Stimulated activated CD8-positive, alpha-beta memory T cell treated with anti-CD3 and anti-CD28 coated beads, Interleukin-4, amount 100 ng/mL, for 24 hours (primary cell): ENCODE results near the gene LCE3A.
"Not testable (repeated sequence)": the region's sequence is repeated elsewhere in the genome, so short reads cannot be mapped to it uniquely, and the experiment has no call there.

Source experiments
- DNase-seq: peaks from one replicate; pipeline ENCODE4 v3.0.0-alpha.2; 2020; ENCODE audit warnings: low read depth

Gene LCE3A

DNA sequence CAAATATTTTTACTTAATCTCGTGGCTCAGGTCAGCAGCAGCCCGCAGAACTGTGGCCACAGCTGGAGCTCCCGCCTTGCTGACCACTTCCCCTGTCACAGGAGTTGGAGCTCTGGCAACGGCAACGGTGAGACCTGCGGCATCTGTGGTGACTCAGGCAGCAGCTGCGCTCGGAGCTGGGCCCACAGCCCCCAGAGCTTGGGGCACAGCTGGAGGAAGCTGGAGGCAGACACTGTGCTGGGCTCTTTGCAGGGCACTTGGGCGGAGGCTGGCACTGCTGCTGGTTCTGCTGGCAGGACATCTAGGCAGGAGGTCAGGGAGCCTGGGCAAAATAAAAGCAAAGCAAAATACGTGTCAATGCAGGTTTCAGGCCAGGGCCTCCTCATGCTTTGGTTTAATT lies at the start of gene LCE3A:
LCE3A (minus strand) TSS at position 301 of the 400 bp plus-strand sequence; CDS start at position 301, 0 bp downstream.
- DNase-seq = no peak

GRCh38 chr1:152667648-152668047 lies 44.7 kb upstream of the LCE3A start:
- DNase-seq = no peak

DNA sequence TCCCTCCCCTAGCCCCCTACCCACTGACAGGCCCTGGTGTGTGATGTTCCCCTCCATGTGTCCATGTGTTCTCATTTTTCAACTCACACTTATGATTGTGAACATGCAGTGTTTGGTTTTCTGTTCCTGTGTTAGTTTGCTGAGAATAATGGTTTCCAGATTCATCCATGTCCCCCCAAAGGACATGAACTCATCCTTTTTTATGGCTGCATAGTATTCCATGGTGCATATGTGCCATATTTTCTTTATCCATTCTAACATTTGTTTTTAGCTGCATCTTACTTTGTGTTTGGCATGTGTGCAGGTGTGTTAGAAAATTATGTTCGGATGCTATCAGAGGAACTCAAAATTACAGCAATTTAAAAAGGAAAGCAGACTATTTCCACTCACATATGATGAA lies 43.3 kb upstream of the LCE3A start:
- not testable (repeated sequence) for DNase-seq

DNA sequence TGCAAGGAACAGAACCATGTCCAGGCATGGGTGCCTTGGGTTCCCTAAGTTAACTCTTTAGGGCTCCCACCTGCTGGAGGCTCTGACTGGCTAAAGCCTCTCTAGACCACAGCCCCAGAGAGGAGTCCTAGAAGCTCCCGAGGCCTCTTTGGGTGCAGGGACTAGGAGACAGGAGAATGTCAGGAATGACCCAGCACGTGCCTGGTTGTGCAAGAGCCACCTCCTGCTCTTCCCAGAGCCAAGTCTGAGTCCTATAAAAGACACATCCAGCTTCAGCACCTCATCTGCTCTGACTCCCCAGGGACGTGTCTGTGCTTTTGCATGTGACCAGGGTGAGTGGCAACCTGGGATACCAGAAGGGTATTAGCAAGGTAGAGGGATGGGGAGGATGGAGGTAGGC lies 40.2 kb upstream of the LCE3A start, which contains the start of gene LCE2D:
LCE2D (plus strand) TSS at position 283 of the 400 bp plus-strand sequence. CDS start 726 bp downstream, outside the sequence.
- no peak for DNase-seq

DNA sequence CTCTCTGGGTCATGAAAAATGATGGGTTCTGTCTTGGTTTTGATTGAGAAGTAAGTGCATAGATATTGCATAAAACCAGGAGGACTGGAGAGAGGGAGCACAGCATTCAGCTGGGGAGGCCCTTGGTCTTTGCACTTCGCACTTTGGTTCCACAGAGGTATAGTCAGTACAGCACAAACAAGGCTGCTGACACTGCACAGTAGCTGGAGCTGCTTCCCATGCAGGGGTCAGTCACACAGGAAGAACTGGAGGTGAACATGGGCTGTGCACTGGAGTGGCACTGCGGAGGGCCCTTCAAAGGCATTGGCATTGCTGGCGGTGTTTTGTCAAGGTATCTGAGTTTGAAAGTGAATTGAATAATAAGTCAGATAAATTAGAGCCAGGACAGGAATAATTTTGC lies 35.7 kb upstream of the LCE3A start:
- DNase-seq = no peak

DNA sequence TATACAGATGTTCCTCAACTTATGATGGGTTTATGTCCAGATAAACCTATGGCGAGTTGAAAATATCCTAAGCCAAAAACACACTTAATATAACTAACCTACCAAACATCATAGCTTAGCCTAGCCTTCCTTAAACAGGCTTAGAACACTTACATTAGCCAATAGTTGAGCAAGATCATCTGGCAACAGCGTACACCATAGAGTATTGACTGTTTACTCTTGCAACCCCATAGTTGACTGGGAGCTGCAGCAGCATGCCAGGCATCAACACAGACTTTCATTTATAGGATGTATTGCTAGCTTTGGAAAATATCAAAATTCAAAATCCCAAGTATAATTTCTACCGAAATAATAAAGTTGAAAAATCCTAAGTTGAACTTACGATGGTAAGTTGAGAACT lies 34.8 kb upstream of the LCE3A start:
- DNase-seq = no peak

DNA sequence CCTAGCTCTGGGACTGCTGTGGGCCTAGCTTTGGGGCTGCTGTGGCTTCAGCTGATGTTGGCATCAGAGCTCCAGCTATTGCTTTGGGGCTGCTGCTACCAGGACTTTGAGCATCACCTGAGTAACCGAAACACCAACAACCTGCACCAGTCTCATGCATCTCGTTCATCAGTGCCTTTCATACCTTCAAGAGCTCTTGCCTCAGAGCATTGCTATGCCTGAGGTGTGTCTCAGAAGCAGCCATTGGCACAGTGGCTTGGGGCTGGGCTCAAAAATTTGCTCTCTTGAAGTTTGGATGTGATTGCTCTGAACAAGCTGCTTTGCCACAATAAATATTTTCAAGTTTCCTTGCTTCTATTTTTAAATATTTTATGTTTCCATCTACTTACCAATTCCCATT lies 33.6 kb upstream of the LCE3A start:
- no peak for DNase-seq

GRCh38 chr1:152654110-152654509 lies 31.2 kb upstream of the LCE3A start:
- peak; percentile 9 for DNase-seq

DNA sequence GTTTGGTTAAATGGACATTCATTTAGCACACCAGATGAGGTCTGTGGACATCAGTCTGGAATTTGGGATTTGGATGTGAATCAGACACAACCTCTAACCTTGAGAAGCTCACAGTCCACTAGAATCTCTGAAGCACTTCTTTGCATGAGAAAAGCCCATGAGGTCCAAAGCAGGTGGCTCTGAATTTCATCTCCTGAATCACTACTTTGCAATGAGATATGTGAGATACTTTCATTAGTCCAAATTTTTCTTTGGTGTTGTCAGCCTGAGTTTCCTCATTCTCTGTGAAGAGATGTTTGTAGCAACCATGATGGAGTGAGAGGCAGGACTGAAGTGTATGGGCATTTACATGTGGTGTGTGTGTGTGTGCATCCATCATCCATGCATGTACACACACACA lies 23.8 kb upstream of the LCE3A start:
- no peak for DNase-seq

DNA sequence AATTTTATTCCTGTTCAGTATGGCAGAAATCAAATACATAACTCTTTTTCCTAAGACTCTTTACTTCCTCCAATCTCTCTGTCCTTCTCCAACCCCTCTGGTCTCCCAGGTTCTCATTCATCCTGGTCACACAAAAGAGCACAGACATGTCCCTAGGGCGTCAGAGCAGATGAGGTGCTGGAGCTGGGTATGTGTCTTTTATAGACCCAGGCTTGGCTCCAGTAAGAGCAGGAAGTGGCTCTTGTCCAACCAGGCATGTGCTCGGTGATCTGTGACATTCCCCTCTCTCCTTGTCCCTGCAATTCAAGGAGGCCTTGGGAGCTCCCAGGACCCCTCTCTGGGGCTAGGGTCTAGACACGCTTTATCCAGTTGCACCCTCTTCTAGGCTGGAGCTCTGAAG lies 22.2 kb upstream of the LCE3A start:
- no peak for DNase-seq

DNA sequence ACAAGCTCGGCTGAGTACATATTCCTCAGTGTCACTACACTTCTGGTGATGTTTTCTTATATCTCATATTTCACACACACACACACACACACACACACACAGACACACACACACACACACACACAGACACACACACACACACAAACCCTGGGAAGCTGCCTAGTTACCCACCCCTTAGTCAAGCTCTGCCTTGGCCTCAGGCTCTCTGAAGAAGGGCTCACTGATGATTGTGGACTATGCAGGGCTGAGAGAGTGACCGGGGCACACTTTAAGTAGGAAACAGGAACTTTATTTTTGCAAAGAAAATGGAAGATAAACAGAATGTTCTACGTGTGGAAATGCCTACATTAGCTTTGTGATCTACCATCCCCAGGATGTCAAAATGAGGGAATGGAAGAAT lies 21.0 kb upstream of the LCE3A start:
- DNase-seq = no peak

DNA sequence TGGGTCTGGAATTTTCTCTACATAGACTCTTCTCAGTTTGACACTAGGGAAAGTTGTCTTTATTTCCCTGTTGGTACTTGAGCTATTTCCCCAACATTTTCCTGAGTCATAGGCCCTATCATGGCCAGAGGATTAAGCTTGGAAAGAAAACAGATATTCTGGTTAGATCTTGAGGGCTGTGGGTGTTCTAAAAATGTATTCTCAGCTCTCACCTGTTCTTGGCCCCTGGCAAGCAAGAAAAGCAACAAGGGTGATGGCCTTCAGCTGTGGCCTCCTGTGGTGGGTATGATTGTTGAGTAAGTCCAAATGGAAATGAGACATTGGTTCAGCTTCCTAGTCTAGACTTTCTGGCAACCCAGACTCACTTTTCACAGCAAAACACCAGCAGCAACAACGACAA lies 17.4 kb upstream of the LCE3A start:
- DNase-seq = no peak

- DNase-seq = no peak
Measured at GRCh38 chr1:152630596-152630995, 7.7 kb upstream of the LCE3A start.

- no peak for DNase-seq
Measured at GRCh38 chr1:152626744-152627143, 3.8 kb upstream of the LCE3A start.

DNA sequence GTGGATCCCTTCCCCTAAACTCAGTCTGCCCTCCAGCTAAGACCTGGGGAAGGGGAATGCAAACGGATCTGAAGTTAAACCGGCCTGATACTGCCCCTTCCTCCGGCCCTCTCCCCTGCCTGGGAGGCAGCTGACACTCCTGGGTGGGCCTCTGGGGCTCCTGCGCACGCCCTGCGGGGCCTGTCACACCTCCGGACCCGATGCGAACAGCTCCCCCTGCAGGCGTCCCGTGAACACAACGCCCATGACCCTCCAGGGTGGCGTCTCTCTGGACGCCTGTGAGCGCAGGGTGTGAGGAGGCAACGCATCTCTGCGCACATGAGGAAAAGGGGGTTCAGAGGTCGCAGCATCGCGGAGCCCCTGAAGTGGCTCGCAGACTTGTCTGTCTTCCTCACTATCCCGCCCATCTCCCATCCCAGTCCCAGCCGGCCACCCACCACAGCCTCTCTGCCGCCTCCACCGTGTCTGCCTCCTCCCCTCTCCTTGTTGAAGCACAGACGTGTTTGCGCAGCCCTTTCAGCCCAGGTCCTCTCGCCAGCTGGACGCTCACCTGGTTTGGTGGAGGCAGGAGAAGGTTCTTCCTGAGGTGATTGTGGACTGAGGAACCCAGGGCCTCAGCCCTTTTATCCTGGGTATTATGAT lies 421 bp upstream of the LCE3A start:
- DNase-seq = no peak

DNA sequence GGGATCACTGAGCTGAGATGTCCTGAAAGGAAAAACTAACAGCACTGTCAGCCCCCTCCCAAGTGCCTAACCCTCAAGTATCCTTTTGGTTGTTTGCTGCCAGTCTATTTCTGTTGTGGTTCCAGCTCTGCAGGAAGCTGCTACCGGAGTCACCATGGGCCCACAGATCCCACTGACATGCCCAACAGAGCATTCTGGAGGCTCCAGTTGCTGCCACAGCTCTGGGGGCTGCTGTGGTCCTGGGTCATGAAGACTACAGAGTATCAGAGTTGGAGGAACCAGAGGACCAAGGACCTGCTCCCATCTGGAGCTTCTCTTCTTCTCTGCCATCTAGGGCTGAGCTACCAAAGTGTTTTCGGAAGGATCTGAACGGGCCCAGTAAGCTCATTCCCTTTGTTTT lies 910 bp downstream of the LCE3A start:
- DNase-seq = no peak

- no peak for DNase-seq
Measured at GRCh38 chr1:152613511-152613910, 9.4 kb downstream of the LCE3A start, which contains the start of gene LCE3B. LCE3B (plus strand) TSS chr1:152613811; CDS start chr1:152613811, 0 bp downstream.

DNA sequence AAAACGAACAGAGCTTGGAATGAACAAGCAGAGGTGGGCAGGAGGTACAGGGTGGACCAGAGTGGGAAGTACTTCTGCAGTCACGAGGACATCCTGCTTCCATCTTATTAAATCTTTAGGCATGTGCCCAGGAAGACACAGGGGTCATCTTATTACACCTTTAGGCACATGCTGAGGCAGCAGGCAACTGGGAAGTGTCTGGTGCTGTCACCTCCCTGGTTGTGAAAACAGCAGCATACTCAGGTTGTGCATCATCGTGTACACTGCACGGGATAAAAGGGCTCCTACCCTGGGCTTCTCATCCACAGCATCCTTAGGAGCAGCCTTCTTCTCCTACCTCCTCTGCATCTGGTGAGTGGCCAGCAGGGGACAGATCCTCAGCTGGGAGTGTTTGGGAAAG lies 23.0 kb downstream of the LCE3A start, which contains the start of gene LCE3C:
LCE3C (plus strand) TSS at position 301 of the 400 bp plus-strand sequence. CDS start 498 bp downstream, outside the sequence.
- DNase-seq = no peak

- DNase-seq = no peak
Measured at GRCh38 chr1:152596986-152597385, 25.9 kb downstream of the LCE3A start.

DNA sequence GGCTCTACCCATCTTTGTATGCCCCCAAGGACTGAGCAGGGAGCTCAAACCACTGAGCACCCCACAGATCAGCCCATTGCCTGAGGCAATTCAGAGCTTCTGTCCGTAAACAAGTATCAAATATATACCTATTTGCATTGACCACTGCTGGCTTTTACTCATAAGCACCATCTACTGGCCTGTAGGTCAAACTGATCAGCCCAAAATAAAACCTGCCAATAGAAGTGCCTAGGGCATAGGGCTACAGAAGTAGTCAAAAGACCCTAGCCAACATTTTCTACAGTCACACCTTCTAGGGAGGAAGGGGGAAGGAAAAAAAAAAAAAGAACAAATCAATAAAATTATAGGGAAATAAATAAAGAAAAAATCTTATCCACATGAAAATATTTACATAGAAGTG lies 37.3 kb downstream of the LCE3A start:
- DNase-seq = no peak

- no peak for DNase-seq
Measured at GRCh38 chr1:152582647-152583046, 40.3 kb downstream of the LCE3A start.

GRCh38 chr1:152580433-152580832 lies 42.5 kb downstream of the LCE3A start, which contains the start of gene LCE3D:
LCE3D (minus strand) TSS chr1:152580516; CDS start chr1:152579936, 580 bp downstream.
- DNase-seq = no peak

DNA sequence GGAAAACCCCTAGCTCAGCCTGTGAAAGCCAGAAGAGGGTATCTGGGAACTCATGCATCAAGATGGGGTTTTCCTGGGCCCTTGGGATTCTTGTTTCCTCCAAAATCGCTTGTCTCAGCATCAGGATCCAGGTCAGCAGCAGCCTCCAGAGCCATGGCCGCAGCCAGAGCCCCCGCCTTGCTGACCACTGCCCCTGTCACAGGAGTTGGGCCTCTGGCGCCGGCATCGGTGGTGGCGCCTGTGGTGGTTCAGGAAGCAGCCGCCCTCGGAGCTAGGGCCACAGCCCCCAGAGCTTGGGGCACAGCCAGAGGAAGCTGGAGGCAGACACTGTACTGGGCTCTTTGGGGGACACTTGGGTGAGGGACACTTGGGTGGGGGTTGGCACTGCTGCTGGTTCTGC lies 43.4 kb downstream of the LCE3A start:
- DNase-seq = not testable (repeated sequence)

GRCh38 chr1:152577168-152577567 lies 45.7 kb downstream of the LCE3A start:
- DNase-seq = no peak
